Sigmoid colon (tissue), 7 donors: Measurements from ENCODE around the gene TSHB. TPM values are rescaled to one million over a fixed set of nuclear protein-coding genes. Genes with fewer than 3 reads are reported as not detected.

ENCODE experiments used
- DNase-seq: peaks from one replicate; pipeline ENCODE4 v3.0.0-alpha.2; 2019
- H3K27ac ChIP-seq, 4 donors: fragments of 200-600 bp; sonication (generic); one replicate each; pipeline ENCODE4 v1.5.1; 2016 to 2019; ENCODE audit warnings: mild to moderate bottlenecking in 1 of 4
- H3K27me3 ChIP-seq, 3 donors: fragments of 200-600 bp; sonication (generic); one replicate each; pipeline ENCODE4 v1.5.1; 2019; ENCODE audit warnings: mild to moderate bottlenecking in 1 of 3
- H3K36me3 ChIP-seq, 4 donors: fragments of 200-600 bp; sonication (generic); one replicate each; pipeline ENCODE4 v1.5.1; 2016 to 2019
- H3K4me1 ChIP-seq, 4 donors: fragments of 200-600 bp; sonication (generic); one replicate each; pipeline ENCODE4 v1.5.1; 2017 to 2019
- H3K4me3 ChIP-seq, 4 donors: fragments of 200-600 bp; sonication (generic); one replicate each; pipeline ENCODE4 v1.5.1; 2017 to 2019; ENCODE audit warnings: mild to moderate bottlenecking in 2 of 4, moderate library complexity in 1 of 4
- H3K9me3 ChIP-seq, 4 donors: fragments of 200-600 bp in 3 of 4; sonication (generic) in 3 of 4; one replicate each; pipeline versions ENCODE4 v1.5.1 to v1.6.1; 2013 to 2019
- EP300 ChIP-seq, 4 donors: sonication (generic); formaldehyde crosslinking; IDR thresholded peaks; one replicate each; pipeline ENCODE4 v1.6.1; 2017; ENCODE audit warnings: antibody characterized with exemption in 4 of 4
- POLR2A ChIP-seq, 2 donors: fragments of 450-650 bp; IDR thresholded peaks; one replicate each; pipeline ENCODE4 v1.6.1; 2016; ENCODE audit warnings: antibody characterized with exemption in 2 of 2, mild to moderate bottlenecking in 2 of 2, moderate library complexity in 2 of 2
- POLR2AphosphoS5 ChIP-seq, 4 donors: sonication (generic); formaldehyde crosslinking; IDR thresholded peaks; one replicate each; pipeline ENCODE4 v1.6.1; 2017; ENCODE audit warnings: antibody characterized with exemption in 4 of 4
- WGBS, 2 donors: extraction: QIAGEN DNeasy Blood & Tissue Kit; methylation state at CpG; one replicate each; pipeline ENCODE4 v1.1.7; 2013; 5-methylcytosine and 5-hydroxymethylcytosine counted together
- intact Hi-C: fragments of 100-400 bp; cut with DNase I; formaldehyde crosslinking; loops from one replicate; pipeline ENCODE4 v1.15.1; 2023
- polyA plus RNA-seq, 3 donors: library from polyadenylated mRNA; stranded (reverse); fragments of 200-250 nt; gene quantifications; one replicate each; pipeline ENCODE4 v1.2.3, GENCODE V29; 2013
- total RNA-seq, 4 donors: library from RNA; depleted of rRNA; stranded (reverse); fragments of >200 nt; gene quantifications; one replicate each; pipeline ENCODE4 v1.1.0, GENCODE V29; 2016
- TF ChIP-seq, protein P1 (sequence below), 4 experiments: fragments of 450-650 bp in 3 of 4; fragments of 200-600 bp in 1 of 4; IDR thresholded peaks; one replicate each; pipeline ENCODE4 v1.5.1; 2016 to 2019; ENCODE audit warnings: antibody characterized with exemption in 4 of 4, mild to moderate bottlenecking in 3 of 4, moderate library complexity in 2 of 4
- donor health status: healthy with polysubstance abuse.
- donor health status: Bipolar disorder and iron deficiency.
- donor health status: healthy.

Gene TSHB
- total and polyA plus RNA-seq, 7 donors = not detected

- no peaks in the 10 kb centered on the region for H3K27me3 ChIP-seq
- intact Hi-C loops = no loop called here
- peak overlapping the region; percentile 73 to 87 (median 84) for H3K27ac ChIP-seq
- H3K4me1 ChIP-seq = peaks cover 0 to 75% (median 68%) of the 10 kb centered on the region in 4 donors
- DNase-seq = peak; percentile 74
- H3K36me3 ChIP-seq = no peaks in the 10 kb centered on the region
- H3K4me3 ChIP-seq = no peak overlapping the region
- WGBS, 2 donors = 87 to 89% methylated on average over 8 of the region's 8 CpGs
- no peaks in the 10 kb centered on the region for H3K9me3 ChIP-seq
- TF ChIP-seq POLR2A (IDR thresholded peaks at IDR 0.05) = no peak
- TF ChIP-seq POLR2AphosphoS5 (IDR thresholded peaks at IDR 0.05) = peak in 2 of 4 donors; percentile 46 to 57
Measured at GRCh38 chr1:115067161-115067859, 37.7 kb downstream of the TSHB start.

DNA sequence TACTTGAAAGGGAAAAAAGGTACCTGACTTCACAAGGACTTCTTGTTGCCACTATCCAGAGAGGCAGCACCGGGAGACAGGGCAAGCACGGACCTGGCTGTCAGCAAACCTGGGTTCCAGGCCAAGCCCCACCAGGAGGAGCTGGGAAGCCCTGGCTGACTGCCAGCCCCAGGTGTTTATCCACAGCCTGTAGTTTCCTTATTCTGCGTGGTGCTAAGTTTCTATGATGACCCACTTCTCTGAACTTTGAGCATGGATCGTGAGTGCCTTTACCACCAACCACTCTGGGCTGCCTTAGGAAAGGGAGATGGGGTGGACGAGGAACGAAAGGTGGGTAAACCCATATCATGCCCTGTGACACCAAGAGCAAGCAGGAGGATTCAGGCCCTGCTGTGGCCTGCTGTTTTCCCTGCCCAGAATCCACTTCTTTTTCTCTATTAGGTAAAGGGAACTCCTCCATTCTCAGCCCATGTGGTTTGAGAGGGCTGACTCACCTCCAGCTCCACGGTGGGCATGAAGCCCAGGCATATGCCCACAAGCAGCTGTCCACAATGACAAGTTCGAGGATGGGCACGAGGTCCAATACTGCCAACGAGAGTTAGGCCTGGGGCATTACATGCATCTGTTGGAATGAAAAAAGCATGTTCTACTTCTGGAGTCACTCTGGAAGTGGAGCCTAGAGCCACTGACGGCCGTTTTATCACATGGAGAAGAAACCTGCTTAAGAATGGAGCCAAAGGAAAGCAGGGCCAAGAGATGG, 39.4 kb downstream of the TSHB start:
- Histone ChIP-seq H3K36me3 (no peaks in the 10 kb centered on the region), H3K9me3 (no peaks in the 10 kb centered on the region), H3K4me1 (peaks cover 0 to 83% (median 79%) of the 10 kb centered on the region in 4 donors), H3K27me3 (no peaks in the 10 kb centered on the region), H3K4me3 (no peak overlapping the region), H3K27ac (peak overlapping the region; percentile 73 to 87 (median 84))
- DNase-seq = peak; percentile 90
- peak in 2 of 4 donors; percentile 30 to 42 for TF ChIP-seq EP300 (IDR thresholded peaks at IDR 0.05)
- TF ChIP-seq, protein P1, sequence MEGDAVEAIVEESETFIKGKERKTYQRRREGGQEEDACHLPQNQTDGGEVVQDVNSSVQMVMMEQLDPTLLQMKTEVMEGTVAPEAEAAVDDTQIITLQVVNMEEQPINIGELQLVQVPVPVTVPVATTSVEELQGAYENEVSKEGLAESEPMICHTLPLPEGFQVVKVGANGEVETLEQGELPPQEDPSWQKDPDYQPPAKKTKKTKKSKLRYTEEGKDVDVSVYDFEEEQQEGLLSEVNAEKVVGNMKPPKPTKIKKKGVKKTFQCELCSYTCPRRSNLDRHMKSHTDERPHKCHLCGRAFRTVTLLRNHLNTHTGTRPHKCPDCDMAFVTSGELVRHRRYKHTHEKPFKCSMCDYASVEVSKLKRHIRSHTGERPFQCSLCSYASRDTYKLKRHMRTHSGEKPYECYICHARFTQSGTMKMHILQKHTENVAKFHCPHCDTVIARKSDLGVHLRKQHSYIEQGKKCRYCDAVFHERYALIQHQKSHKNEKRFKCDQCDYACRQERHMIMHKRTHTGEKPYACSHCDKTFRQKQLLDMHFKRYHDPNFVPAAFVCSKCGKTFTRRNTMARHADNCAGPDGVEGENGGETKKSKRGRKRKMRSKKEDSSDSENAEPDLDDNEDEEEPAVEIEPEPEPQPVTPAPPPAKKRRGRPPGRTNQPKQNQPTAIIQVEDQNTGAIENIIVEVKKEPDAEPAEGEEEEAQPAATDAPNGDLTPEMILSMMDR (IDR thresholded peaks at IDR 0.05) = no peak
- no peak for TF ChIP-seq POLR2A (IDR thresholded peaks at IDR 0.05)
- TF ChIP-seq POLR2AphosphoS5 (IDR thresholded peaks at IDR 0.05) = peak in 2 of 4 donors; percentile 71 to 73
- intact Hi-C loops = no loop called here
- 35 to 68% methylated on average over 12 of the region's 12 CpGs for WGBS, 2 donors

DNA sequence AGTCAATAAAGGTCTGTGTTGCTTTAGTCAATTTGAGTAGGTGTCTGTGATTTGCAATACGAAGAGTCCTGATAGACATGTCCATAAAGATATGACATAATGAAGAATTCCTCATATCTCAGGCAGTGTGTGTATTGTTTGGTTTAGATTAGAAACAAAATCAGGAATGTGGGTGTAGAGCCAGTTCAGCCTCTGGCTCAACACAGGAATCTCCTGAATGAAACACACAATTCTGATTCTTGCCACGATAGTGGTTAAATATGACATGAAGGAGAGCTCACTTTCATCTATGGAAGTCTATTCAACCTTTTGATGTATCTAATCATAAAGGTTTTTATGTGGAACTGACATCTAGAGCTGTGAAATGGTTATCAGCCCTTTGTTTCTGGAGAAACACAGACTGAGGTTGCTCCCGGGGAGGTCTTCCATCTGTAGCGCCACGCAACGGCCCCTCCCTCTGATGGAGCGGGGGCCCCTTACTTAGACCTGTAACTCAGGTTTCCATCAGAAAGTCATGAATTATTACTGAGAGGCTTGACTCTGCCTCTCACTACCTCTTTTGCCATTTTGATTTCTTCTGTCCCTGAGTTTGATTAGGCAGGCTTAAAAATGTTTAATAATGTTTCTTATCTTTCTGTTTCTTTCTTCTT, 40.2 kb downstream of the TSHB start:
- Histone ChIP-seq H3K36me3 (no peaks in the 10 kb centered on the region), H3K9me3 (no peaks in the 10 kb centered on the region), H3K27me3 (no peaks in the 10 kb centered on the region), H3K27ac (peak overlapping the region; percentile 73 to 87 (median 84)), H3K4me1 (peaks cover 0 to 87% (median 83%) of the 10 kb centered on the region in 4 donors), H3K4me3 (no peak overlapping the region)
- no peak for DNase-seq
- intact Hi-C loops = no loop called here
- 68 to 79% methylated on average over 7 of the region's 7 CpGs for WGBS, 2 donors
- TF ChIP-seq POLR2A (IDR thresholded peaks at IDR 0.05) (no peak), EP300 (IDR thresholded peaks at IDR 0.05) (no peak), POLR2AphosphoS5 (IDR thresholded peaks at IDR 0.05) (no peak)
- TF ChIP-seq, protein P1 (IDR thresholded peaks at IDR 0.05) = no peak

DNA sequence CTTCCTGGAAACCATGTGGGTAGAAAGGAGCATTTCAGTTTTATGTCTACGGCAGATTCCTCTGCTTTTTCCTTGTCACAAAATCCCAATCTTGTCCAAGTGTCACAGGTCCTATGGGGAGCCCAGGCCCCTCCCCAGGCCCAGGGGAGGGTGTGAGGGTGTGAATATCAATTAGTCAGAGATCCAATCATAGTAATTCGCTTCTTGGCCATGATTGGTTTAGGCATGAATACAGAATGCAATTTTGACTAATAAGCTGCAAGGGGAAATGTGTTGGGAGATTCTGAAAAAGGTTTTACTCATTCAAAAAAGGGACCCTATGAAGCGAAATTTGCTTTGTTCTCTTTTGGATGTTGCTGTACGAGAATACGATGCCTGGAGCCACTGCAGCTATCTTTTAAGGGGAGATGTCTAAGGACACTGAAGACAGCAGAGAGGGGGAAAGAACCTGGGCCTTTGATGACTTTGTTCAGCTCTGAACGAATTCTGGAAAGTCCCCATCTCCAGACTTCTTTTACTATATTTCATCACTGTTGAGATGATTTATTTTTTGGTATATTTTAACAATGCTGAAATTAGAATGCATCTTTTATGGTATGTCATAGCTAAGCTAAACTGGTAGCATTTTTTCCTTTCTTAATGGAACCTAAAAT, 41.5 kb downstream of the TSHB start:
- Histone ChIP-seq H3K27me3 (no peaks in the 10 kb centered on the region), H3K27ac (peak overlapping the region; percentile 72 to 87 (median 79)), H3K36me3 (no peaks in the 10 kb centered on the region), H3K4me3 (no peak overlapping the region), H3K4me1 (peaks cover 0 to 94% (median 91%) of the 10 kb centered on the region in 4 donors), H3K9me3 (no peaks in the 10 kb centered on the region)
- no peak for DNase-seq
- 80 to 87% methylated on average over 6 of the region's 6 CpGs for WGBS, 2 donors
- intact Hi-C loops = no loop called here
- TF ChIP-seq POLR2AphosphoS5 (IDR thresholded peaks at IDR 0.05) = no peak
- no peak for TF ChIP-seq POLR2A (IDR thresholded peaks at IDR 0.05)
- TF ChIP-seq, protein P1 (IDR thresholded peaks at IDR 0.05) = no peak
- no peak for TF ChIP-seq EP300 (IDR thresholded peaks at IDR 0.05)
